Pulmonary artery endothelial cell (primary cell): ENCODE results near the gene KCNT2. TPM values are rescaled to one million over a fixed set of nuclear protein-coding genes. Genes with fewer than 3 reads are reported as not detected.
"Not testable (repeated sequence)": the region's sequence is repeated elsewhere in the genome, so short reads cannot be mapped to it uniquely, and the experiment has no call there.

Experiments used
- DNase-seq: peaks from one replicate; pipeline ENCODE4 v3.0.0-alpha.2; 2011; ENCODE audit warnings: low read depth, low spot score
- total RNA-seq: library from RNA; depleted of rRNA; stranded (reverse); fragments of >200 nt; gene quantifications from 2 replicates; pipeline ENCODE4 v1.2.3, GENCODE V29; 2014

The KCNT2 gene
- 0.53 and 2.5 TPM in 2 replicates for total RNA-seq

DNA sequence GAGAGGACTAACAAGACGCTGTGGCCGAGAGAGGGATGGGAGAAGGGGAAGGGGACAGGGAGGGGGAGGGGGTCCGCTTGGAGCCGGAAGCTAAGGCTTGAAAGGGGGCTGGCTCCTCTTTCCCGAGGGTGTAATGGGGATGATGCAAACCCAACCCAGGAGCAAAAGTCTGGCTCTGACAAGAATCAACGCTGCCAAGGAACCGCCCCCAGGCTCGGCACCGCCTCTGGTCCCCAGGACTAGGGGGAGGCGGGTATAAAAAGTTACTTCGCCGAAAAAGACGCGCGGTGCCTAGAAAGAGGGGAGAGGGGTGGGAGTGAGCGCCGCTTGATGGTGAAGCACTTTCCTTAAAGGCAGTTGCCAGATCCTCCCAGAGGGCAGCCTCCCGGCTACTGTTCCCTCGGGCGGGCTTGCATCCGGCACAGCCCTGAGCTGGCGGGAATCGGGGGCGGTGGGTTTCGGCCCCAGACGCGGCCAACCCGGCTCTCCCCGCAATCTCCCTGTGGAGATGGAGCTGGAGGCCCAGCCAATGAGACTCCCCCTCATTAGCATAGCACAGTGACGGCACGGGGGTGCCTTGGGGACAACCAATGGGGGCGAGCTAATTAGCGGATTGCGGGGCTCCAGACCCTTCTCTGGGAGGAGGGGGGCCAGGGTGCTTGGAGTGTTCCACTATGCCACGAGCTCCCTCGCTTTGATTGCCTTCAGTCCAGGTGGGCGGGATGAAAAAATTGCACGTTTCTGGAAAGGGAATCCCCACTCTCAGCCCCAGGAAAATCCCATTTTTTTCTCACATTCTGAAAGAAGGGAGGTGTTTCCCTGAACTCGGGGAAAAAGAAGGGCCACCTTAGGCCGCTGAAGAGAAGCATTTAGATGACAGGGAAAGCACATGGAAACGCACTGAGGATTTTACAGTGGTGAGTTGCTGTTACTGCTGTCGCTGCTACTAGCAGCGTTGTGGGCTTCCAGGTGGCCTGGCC, at the start of gene KCNT2:
KCNT2 (minus strand) TSS at position 51 of the 980 bp plus-strand sequence. CDS start 131 bp downstream, outside the sequence.
- peak; percentile 13 for DNase-seq

DNA sequence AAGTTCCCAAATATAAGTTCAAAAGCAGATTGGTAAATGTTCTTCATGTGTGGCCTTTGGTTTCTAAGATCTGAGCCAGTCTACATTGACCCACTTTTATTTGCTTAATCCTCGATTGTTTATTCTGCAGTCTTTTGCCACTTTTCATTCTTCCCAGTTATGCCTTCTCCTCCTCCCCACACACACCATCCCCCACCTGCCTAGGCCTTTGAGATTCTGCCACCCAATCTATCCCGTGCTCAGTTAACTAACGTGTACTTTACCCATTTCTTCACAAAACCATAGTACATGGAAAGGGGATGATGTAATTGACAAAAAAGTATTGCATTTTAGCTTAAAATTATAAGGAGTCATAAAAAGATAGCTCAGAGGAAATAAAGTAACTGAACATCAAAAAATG, 47.3 kb upstream of the KCNT2 start:
- DNase-seq, result no peak

DNA sequence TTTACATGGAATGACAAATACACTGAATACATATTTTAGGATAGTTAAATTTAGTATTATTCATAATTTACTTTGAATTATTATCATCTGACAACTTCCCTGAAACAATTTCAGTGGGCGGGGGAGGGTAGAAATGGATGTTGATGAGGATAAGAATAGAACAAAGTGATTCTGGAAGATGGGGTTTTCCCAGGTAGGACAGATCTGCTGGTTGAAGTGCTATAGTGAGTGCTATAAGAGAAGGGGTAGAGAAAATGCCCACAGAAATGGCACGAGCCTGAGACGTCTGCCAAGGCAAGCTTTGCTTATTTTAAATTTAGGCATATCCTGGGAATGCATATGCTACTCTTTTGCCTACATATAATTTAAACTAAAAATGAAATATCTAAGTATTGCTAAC, 46.8 kb upstream of the KCNT2 start:
- DNase-seq, result no peak

DNA sequence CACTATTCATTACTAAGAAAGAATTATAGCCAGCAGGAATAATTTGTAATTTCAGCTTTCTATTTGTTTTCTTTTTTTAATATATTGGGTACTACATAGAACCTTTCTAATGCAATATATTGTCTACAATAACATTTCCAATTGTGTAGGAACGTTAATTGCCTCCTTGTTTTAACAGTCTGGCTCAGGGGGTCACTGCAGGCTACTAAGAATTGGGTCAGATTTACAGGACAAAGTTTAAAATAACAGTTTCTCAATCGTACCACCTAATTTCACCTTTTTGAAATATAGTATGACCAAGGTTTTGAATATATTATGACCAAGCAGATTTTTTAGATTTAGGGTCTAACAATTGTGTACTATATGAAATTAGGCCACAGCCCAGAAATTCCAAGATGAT, 46.0 kb upstream of the KCNT2 start:
- DNase-seq, result no peak

DNA sequence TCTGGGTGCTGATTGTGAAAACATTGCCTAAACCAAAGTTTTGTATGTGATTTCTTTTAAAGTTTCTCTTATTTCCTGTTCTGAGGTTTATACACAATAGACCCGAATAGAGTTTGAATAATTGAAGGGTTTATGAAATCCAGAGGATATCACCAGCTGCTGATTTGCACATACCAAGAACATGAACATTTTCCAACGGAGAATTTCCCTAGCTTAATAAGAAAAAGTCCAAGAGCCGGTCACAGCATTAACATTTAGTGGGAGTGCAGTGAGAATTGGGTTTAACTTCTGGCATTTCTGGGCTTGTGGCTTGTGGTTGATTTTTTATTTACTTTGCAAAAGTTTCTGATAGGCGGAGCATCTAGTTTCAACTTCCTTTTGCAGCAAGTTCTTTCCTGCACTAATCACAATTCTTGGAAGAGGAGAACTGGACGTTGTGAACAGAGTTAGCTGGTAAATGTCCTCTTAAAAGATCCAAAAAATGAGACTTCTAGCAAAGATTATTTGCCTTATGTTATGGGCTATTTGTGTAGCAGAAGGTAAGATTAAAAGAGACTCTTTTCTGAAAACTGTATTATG, 43.5 kb upstream of the KCNT2 start, which contains the start of gene CFH:
CFH (plus strand) TSS at position 407 of the 579 bp plus-strand sequence; CDS start at position 482, 75 bp downstream.
- DNase-seq, result peak; percentile 13

DNA sequence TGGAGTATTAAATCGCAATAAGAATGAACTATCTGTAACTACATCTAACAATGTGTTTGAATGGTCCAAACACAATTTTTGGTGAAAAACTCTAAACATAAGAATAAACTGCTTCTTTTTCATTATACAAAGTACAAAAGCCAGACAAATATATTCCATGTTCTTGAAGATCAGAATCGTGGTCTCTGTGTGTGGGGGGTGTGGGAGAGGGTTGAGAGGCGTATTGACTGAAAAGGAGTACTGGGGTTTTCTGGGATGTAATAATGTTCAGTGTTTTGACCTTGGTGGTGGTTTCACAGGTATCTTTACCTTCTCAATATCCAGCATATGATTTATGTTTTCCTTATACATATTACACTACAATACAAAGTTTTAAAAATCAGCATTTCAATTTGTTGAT, 42.8 kb upstream of the KCNT2 start:
- DNase-seq, result no peak

DNA sequence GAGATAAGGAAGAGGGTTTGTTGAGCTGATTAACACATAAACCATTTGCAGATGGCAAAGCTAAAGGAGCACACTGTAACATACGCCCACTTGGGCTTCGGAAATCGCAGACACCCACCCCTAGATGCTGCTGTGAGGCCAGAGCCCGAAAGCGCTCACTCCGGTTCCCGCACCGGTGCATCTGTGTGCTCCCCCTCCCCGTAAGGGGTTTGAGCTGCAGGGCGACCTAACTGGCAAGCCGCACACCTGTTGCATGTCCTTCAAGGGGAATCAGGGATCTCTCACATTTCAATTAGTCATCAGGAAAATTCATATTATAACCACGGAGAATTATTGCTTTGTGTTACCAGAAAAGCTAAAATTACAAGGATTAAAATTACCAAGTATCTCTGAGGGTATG, 42.2 kb upstream of the KCNT2 start:
- DNase-seq, result no peak

DNA sequence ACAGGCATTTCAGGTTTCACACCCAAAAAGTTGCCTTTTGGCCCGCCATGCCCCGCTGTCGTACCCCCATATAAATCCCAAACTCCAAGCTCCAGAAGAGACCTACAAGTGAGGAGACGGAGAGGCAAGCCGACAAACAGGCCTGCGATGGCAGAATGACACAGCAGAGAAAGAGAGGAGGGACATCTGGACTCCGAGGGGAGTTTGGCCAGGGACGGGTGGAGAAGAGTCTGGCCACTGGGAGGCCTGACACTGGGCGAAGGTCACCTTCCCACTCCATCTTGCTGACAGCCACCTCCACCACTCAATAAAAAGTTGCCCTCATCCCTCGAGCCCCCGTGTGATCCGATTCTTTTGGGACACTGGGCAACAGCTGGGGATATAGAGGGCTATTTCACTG, 41.8 kb upstream of the KCNT2 start:
- DNase-seq, result no peak

DNA sequence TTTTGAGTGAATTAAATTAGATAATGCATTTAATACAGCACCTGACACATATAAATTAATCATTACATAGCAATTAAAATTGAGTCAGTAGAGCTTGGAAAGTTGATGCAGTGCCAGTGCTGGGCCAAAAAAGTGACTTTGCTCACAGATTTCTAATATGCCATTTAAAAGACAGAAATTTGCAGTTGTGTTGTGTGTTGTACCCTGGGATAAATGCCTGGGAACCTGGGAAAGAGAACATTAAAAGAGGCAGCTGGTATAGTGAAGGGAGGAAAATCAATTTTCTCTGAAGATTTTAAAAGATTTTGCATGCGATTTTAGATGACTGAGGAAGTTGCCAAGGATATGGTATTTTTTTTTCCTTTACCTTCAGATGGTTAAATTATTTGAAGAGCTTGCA, 32.7 kb upstream of the KCNT2 start:
- DNase-seq, result no peak

DNA sequence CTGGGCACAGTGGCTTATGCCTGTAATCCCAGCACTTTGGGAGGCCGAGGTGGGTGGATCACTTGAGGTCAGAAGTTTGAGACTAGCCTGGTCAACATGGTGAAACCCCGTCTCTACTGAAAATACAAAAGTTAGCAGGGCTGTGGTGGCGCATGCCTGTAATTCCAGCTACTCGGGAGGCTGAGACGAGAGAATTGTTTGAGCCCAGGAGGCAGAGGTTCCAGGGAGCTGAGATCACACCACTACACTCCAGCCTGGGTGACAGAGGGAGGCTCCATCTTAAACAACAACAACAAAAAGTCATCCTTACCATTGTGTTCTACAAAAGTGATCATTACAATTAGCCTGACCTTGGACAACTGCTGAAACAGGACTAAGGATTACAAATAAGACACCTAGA, 31.1 kb upstream of the KCNT2 start:
- not testable (repeated sequence) for DNase-seq

DNA sequence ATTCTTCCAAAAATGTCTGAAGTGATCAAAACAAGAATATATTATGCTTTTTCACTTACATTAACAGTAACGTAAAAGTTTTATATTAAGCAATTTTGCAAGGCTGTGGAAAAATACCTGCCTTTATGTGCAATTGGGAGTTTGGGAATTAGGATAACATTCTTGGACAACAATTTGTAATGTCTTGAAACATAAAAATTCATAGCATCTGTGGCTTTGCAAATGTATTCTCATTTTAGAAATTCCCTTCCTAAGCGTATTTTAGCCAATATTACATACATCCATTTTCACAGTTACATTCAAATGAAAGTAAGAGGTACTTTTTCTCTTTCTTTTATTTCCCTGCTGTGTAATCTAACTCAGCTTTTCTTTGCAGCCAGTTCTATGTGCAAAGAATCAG, 30.2 kb upstream of the KCNT2 start:
- DNase-seq, result no peak

DNA sequence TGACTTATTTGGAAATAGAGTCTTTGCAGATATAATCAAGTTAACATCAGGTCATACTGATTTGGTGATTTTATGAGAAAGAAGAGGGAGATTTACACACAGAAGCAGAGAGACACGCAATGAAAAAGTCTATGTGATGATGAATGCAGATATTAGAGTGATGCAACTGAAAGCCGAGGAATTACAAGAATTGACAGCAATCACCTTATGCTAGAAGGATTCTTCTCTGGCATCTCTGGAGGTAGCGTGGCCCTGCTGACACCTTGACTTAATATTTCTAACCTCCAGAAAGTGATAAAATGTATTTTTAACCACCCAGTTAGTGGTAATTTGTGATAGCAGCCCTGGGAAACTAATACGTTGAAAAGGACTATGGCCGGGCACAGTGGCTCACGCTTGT, 29.4 kb upstream of the KCNT2 start:
- DNase-seq, result no peak

DNA sequence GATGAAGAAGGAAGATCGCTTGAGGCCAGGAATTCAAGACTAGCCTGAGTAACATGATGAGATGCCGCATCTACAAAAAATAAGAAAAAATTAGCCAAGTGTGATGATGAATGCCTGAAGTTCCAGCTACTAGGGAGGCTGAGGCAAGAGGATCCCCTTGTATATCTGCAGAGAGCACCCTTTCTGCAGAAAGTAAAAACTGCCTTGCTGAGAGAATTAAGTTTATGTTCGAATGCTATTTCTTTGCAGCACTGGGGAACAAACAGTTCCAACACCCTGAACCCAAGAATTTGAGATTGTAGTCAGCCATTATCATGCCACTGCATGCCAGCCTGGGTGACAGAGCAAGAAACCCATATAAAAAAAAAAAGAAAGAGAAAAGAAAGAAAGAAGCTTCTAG, 20.6 kb upstream of the KCNT2 start:
- no peak for DNase-seq

DNA sequence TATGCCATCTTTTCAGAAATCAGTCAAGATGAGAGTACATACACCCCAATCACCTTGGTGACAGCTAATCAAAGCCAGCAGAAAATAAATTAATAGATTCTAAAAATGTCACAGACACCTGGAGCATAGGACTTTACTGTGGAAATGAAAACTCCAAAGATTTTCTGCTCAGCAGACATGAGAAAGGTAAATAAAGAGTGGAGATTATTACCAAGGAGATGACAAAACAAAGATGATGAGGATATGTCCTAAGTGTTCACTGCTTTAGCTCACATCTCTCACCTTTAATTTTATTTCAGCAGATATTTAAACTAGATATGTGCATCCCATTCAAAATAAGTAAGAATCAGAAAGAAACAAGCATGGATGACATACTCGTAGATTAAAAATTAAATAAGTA, 14.8 kb upstream of the KCNT2 start:
- no peak for DNase-seq

DNA sequence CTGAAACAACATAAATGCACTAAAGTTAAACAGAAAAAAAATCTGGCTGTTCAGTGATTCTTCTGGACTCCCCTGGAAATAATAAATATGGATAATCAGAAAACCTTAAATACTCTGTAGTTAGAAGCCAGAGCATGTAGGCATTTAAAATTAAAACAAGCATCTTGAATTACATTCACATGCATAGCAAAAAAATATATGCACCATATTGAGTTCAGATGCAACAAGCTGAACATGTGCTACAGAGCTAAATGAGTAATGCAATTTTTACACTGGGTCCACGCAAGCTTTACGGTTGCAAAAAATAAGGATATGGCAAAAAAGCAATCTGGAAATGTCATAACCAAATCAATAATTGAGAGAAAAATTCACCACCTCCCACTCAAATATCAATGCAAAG, 11.5 kb upstream of the KCNT2 start:
- DNase-seq, result no peak

DNA sequence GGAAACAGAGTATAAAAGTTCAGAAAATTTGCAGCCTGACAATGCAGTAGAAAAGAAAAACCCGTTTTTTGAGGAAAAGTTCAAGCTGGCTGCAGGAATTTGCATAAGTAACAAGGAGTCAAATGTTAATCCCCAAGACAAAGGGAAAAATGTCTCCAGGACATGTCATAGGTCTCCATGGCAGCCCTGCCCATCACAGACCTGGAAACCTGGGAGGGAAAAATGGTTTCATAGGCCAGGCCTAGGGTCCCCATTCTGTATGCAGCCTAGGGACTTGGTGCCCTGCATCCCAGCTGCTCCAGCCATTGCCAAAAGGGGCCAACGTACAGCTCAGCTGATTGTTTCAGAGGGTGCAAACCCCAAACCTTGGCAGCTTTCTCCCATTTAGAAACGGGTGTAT, 3.6 kb upstream of the KCNT2 start:
- DNase-seq, result no peak

DNA sequence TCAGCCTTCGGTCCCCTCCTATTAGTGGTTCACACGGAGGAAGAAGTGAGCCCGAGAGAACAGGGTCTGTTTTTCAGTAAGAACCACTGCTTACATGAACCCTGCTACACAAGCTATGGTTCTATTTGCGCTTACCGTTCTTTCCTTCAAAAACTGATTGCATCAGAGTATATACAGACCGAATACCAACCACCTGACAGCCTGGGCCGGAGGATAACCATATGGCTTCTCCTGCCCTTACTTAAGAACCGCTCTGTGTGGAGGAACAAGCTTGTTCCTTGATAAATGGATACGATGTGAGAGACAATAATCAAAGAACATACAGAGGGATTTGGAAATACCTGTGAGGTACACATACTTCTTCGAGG, 1.1 kb upstream of the KCNT2 start:
- no peak for DNase-seq

DNA sequence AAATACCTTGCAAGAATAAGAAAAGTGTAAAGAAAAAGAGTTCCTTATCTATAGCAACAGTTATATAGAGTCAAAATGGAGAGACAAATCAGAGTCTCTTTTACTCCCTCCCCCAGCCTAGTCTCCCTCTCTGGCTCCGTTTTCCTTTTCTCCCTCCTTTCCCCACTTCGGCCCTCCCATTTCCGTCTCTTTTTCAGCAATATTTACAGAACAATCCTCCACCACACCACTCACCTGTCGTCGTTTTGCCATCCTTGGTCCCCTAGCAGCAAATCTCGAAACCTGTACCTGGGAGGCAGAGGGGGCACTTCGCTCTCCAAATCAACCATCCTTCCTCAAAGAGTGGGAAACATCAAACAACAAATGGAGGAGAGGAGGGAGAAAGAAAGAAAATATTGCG, 259 bp downstream of the KCNT2 start:
- DNase-seq, result no peak

DNA sequence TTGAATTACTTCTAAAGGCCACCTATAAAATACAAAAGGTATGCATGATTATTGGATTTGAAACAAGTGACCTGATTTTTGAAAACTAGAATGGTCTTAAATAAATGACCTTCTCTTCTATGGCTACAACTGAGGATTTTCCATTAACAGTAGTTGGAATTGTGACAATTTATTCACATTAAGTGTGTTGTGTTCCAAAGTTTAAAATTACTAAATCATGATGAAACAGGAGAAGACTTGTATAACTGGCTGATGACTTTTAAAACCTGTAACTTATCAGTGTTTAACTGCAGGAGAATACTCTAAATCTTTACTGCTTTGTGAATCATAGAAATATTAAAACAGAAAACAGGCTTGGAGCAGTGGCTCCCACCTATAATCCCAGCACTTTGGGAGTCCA, 4.6 kb downstream of the KCNT2 start:
- DNase-seq, result no peak

DNA sequence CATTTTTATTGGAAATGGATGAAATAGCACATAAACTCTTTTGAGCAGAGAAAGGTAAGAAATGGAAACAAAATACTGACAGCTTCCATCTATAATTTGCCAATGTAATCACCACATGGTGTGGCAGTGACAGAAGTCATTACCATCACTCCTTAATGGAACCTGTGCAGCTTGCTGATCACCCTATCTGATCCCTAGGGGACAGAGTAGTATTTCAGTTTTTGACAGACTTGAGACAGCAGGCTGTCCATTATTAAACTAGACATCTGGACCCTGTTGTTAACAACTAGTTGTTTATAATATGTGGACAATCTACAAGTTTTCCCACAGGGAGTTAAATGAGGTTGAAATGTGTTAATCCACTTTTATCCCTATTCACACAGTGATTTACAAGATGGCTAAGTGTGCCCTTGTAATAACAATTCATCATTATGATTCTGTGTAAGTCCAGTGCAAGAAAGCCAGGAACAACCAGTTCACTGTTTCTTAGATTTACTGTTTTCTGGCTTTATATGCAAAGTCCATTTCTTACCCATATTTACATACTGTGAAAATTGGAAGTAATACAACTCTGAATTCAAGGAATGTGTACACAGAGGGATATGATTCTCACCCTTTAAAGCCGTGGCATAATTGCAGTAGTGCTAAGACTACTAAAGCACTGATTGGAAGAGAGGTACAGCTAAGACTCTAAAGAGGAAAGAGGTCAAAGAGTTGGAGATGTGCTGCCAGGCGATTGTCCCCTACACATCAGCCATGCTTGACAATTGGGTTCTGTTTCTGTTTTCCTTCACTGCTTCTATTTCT, 9.1 kb downstream of the KCNT2 start:
- DNase-seq, result no peak

DNA sequence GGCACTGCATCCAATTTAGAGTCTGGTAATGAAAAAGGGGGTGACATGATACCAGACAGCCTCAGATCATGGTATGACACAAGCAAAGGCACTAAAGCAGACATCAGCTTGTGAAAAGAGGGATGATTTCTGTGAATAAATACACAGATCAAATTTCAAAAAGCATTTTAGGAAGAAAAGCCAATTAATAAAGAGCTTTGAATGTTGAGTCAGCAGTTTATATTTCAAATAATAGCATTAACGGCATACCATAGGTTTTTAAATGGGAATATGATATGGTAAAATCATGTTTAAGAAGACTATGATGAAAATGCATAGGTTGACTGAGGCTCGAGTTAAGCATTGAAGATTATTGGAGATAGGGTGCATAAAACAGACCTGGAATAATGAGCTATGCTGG, 13.5 kb downstream of the KCNT2 start:
- DNase-seq, result no peak

DNA sequence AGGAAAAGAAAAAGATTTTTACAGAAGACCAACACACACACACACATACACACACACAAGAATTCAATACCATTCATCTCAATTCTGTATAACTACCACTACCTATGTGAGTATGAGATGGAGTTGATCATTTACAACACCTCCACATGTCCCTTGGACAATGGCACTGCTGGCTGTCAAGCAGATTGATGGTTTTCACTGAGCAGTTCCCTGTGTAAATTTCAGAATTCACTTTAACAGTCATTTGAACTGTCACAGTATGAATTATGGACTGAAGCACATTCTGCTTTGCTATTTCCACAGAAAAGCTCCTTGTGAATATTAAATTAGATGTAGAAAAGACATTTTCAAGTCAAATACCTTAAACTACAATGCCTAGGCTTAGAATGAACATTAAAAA, 14.3 kb downstream of the KCNT2 start:
- DNase-seq, result no peak
